Measurements from ENCODE around the gene LRSAM1.

DNA sequence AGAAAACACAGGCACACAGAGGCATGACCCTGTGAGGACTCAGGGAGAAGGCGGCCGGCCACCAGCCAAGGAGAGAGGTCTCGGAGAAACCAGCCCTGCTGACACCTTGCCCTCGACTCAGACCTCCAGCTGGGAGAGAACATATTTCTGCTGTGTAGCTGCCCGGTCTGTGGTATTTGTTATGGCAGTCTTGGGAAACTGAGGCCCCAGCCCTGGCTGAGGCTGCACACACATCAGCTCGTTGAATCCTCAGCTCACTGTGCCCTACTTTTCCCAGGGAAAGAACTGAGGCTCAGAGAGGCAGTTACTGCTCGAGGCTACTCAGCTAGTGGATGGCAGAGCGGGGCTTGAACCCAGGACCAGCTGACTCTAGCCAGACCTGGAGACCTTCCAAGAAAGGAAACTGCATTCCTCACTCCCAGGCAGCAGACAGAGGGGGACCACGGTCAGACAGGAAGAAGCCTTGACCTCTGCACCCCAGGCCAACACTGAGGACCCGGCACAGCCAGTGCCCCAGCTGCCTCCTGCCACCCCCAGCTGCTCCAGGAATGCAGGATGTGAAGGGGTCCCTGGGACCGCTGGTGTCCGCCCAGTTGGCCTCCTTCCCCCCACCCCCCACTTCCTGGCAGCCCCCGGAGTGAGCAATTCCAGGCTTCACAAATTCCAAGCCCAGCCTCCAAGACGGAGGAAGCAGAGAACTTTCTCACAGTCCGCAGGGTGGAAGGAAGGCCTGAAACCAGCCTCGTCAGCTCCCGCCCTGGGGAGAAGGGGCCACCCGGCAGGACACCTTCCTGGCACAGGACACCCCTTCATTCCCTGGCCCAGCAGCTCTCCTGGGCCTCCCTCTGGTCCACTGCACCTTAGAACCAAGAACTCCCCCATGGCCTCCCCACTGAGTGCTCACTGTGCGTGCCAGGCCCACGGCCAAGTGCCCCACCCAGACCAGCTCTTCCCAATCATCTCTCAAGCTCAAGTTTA is 69.9 kb downstream of the LRSAM1 start:
- TF ChIP-seq EP300 (IDR thresholded peaks at IDR 0.05) = no peak
- TF ChIP-seq POLR2A (IDR thresholded peaks at IDR 0.05) = no peak
